Naive thymus-derived CD4-positive, alpha-beta T cell (primary cell): ENCODE measurements around the gene DENND5B. TPM values are rescaled to one million over a fixed set of nuclear protein-coding genes. Genes with fewer than 3 reads are reported as not detected.

Source experiments
- ATAC-seq: fragments of 150-1000 bp; cut with Tn5 transposase; 2 replicates; pipeline ENCODE4 v1.10.0; 2021; ENCODE audit warnings: mild to moderate bottlenecking, moderate library complexity
- CTCF ChIA-PET: fragments of 350-600 bp; sonication (Branson Sonifier 250); formaldehyde crosslinking; loops from one replicate; lab custom pipeline; 2021; ENCODE audit warnings: antibody characterized with exemption; lab: Charles Lee
- POLR2A ChIA-PET: fragments of 350-600 bp; sonication (Branson Sonifier 250); formaldehyde crosslinking; loops from one replicate; lab custom pipeline; 2021; ENCODE audit warnings: antibody characterized with exemption, inconsistent platforms; lab: Charles Lee
- DNase-seq, 9 donors: peaks; one replicate each; pipeline versions ENCODE4 v3.0.0 to v3.0.0-alpha.2; 2020 to 2022; ENCODE audit warnings: mixed read lengths in 1 of 9
- H3K27ac ChIP-seq: one replicate; pipeline ENCODE4 v1.7.0; 2013; ENCODE audit warnings: mild to moderate bottlenecking, low read depth, low read length, moderate library complexity
- H3K27me3 ChIP-seq, 2 donors: one replicate each; pipeline ENCODE4 v1.7.0; 2013; ENCODE audit warnings: low read length in 2 of 2, mild to moderate bottlenecking in 2 of 2, moderate library complexity in 2 of 2; ENCODE audit not compliant: control insufficient read depth in 2 of 2, insufficient read depth in 2 of 2
- H3K36me3 ChIP-seq, 3 experiments: 1 replicate in 2 of 3; 2 replicates in 1 of 3; pipeline ENCODE4 v1.7.0; 2013; ENCODE audit warnings: low read length in 3 of 3, mild to moderate bottlenecking in 3 of 3, moderate library complexity in 1 of 3; ENCODE audit not compliant: insufficient read depth in 3 of 3, control insufficient read depth in 2 of 3
- H3K4me1 ChIP-seq, 2 donors: one replicate each; pipeline ENCODE4 v1.7.0; 2013; ENCODE audit warnings: low read length in 2 of 2, mild to moderate bottlenecking in 2 of 2, moderate library complexity in 1 of 2; ENCODE audit not compliant: control insufficient read depth in 2 of 2, insufficient read depth in 2 of 2
- H3K4me3 ChIP-seq: 2 replicates; pipeline ENCODE4 v1.7.0; 2013; ENCODE audit warnings: mild to moderate bottlenecking, low read length
- H3K9me3 ChIP-seq, 3 experiments: 1 replicate in 2 of 3; 2 replicates in 1 of 3; pipeline ENCODE4 v1.7.0; 2013; ENCODE audit warnings: low read length in 3 of 3; ENCODE audit not compliant: control insufficient read depth in 2 of 3
- H3K27ac Mint-ChIP-seq, 9 donors: one replicate each; pipeline ENCODE4 v1.8.0; 2020 to 2022; ENCODE audit warnings: mixed read lengths in 9 of 9, mild to moderate bottlenecking in 8 of 9, moderate library complexity in 5 of 9, inconsistent platforms in 2 of 9
- H3K27me3 Mint-ChIP-seq, 5 donors: one replicate each; pipeline ENCODE4 v1.8.0; 2021 to 2022; ENCODE audit warnings: mixed read lengths in 5 of 5, mild to moderate bottlenecking in 1 of 5
- H3K36me3 Mint-ChIP-seq, 5 donors: one replicate each; pipeline ENCODE4 v1.8.0; 2020 to 2022; ENCODE audit warnings: mixed read lengths in 5 of 5, mild to moderate bottlenecking in 3 of 5, inconsistent platforms in 1 of 5
- H3K4me1 Mint-ChIP-seq, 7 donors: one replicate each; pipeline ENCODE4 v1.8.0; 2020 to 2022; ENCODE audit warnings: mixed read lengths in 7 of 7, mild to moderate bottlenecking in 3 of 7, inconsistent platforms in 1 of 7
- H3K4me3 Mint-ChIP-seq, 10 donors: one replicate each; pipeline ENCODE4 v1.8.0; 2020 to 2022; ENCODE audit warnings: mild to moderate bottlenecking in 10 of 10, mixed read lengths in 10 of 10, moderate library complexity in 6 of 10, inconsistent platforms in 2 of 10
- H3K9me3 Mint-ChIP-seq, 11 donors: one replicate each; pipeline ENCODE4 v1.8.0; 2020 to 2022; ENCODE audit warnings: mixed read lengths in 11 of 11, mild to moderate bottlenecking in 4 of 11, inconsistent platforms in 1 of 11, moderate library complexity in 1 of 11
- intact Hi-C, 2 donors: fragments of 100-400 bp; cut with micrococcal nuclease; formaldehyde crosslinking; loops; one replicate each; pipeline ENCODE4 v1.15.1; 2023
- polyA plus RNA-seq, 2 donors: library from polyadenylated mRNA; unstranded; fragments of 300-500 nt; fragmentation: Illumina TruSeq; gene quantifications; one replicate each; pipeline ENCODE4 v1.2.3, GENCODE V29; 2021
- total RNA-seq, 6 experiments: library from RNA in 5 of 6; stranded (reverse) in 5 of 6; gene quantifications; 1 replicate in 5 of 6; 2 replicates in 1 of 6; pipeline ENCODE4 v1.2.3 and lab custom pipeline; 2021 to 2026

The DENND5B gene
- total and polyA plus RNA-seq, 7 experiments from 2014 or later: 0.16 to 1.5 (median 0.29) TPM; not detected in 2

- Mint-ChIP-seq H3K27me3 (peaks cover 36 to 48% (median 41%) of the 10 kb centered on the region in 5 donors), H3K27ac (no peak overlapping the region), H3K9me3 (peaks cover 0 to 2% (median 0%) of the 10 kb centered on the region in 11 donors), H3K36me3 (no peaks in the 10 kb centered on the region), H3K4me3 (no peak overlapping the region), H3K4me1 (peaks cover 7 to 13% (median 8%) of the 10 kb centered on the region in 7 donors)
- no peaks in the 10 kb centered on the region for H3K36me3 ChIP-seq
- ChIA-PET CTCF (no interaction called here), POLR2A (no interaction called here)
- peaks cover 0 to 7% of the 10 kb centered on the region in 2 donors for H3K27me3 ChIP-seq
- no peak overlapping the region for H3K4me3 ChIP-seq
- no peak for DNase-seq
- H3K9me3 ChIP-seq: no peaks in the 10 kb centered on the region
- intact Hi-C loops: no loop called here
- peaks cover 0 to 5% of the 10 kb centered on the region in 2 donors for H3K4me1 ChIP-seq
- H3K27ac ChIP-seq: no peak overlapping the region
- no peak for ATAC-seq
Observed at GRCh38 chr12:31594681-31595080, 3.7 kb upstream of the DENND5B start.

- Mint-ChIP-seq H3K9me3 (peaks cover 0 to 6% (median 1%) of the 10 kb centered on the region in 11 donors), H3K27ac (peak overlapping the region in 1 of 9 donors; percentile 68), H3K4me1 (peaks cover 10 to 19% (median 13%) of the 10 kb centered on the region in 7 donors), H3K27me3 (peaks cover 54 to 66% (median 55%) of the 10 kb centered on the region in 5 donors), H3K36me3 (no peaks in the 10 kb centered on the region), H3K4me3 (peak overlapping the region; percentile 78 to 90 (median 86))
- peaks cover 0 to 5% of the 10 kb centered on the region in 2 donors for H3K4me1 ChIP-seq
- intact Hi-C loops: no loop called here
- DNase-seq (peak in 1 of 9 donors; percentile 4), ATAC-seq (peak; percentile 16)
- ChIA-PET CTCF (no interaction called here), POLR2A (no interaction called here)
- H3K4me3 ChIP-seq: no peak overlapping the region
- H3K27me3 ChIP-seq: peaks cover 0 to 7% of the 10 kb centered on the region in 2 donors
- H3K36me3 ChIP-seq: no peaks in the 10 kb centered on the region
- no peaks in the 10 kb centered on the region for H3K9me3 ChIP-seq
- no peak overlapping the region for H3K27ac ChIP-seq
Observed at GRCh38 chr12:31591380-31591901, 505 bp upstream of the DENND5B start.

GRCh38 chr12:31589904-31590641, 863 bp downstream of the DENND5B start:
- H3K4me1 ChIP-seq: peaks cover 0 to 5% of the 10 kb centered on the region in 2 donors

DNA sequence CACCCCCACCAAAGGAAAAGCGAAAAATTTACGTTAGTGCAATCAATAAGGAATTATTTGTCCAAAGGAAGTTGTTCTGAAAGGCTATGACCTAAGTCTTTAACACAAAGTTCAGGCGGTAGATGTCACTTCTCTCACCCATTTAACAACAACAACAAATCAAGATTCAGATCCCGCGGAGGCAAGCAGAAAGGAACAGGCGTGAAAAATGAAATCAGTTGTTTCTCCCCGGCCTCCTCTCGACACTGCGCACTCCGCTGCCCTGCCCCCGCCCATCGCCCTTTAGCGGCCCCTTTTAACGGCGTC, 1.4 kb downstream of the DENND5B start:
- peaks cover 10 to 19% (median 13%) of the 10 kb centered on the region in 7 donors for H3K4me1 Mint-ChIP-seq
- ChIA-PET CTCF (no interaction called here), POLR2A (no interaction called here)
- H3K27me3 Mint-ChIP-seq: peaks cover 52 to 65% (median 60%) of the 10 kb centered on the region in 5 donors
- Histone ChIP-seq H3K9me3 (no peaks in the 10 kb centered on the region), H3K4me3 (peak overlapping the region; percentile 8), H3K27ac (no peak overlapping the region), H3K27me3 (peaks cover 0 to 7% of the 10 kb centered on the region in 2 donors), H3K36me3 (no peaks in the 10 kb centered on the region), H3K4me1 (peaks cover 0 to 5% of the 10 kb centered on the region in 2 donors)
- DNase-seq (peak in 1 of 9 donors; percentile 8), ATAC-seq (no peak)
- intact Hi-C loops: no loop called here
- H3K9me3 Mint-ChIP-seq: peaks cover 0 to 6% (median 0%) of the 10 kb centered on the region in 11 donors
- no peaks in the 10 kb centered on the region for H3K36me3 Mint-ChIP-seq
- peak overlapping the region in 1 of 9 donors; percentile 41 for H3K27ac Mint-ChIP-seq
- peak overlapping the region; percentile 74 to 89 (median 82) for H3K4me3 Mint-ChIP-seq

More at GRCh38 chr12:31589904-31590641, 863 bp downstream of the DENND5B start:
- Histone ChIP-seq H3K27ac (no peak overlapping the region), H3K4me3 (peak overlapping the region; percentile 8), H3K9me3 (no peaks in the 10 kb centered on the region), H3K36me3 (no peaks in the 10 kb centered on the region), H3K27me3 (peaks cover 0 to 7% of the 10 kb centered on the region in 2 donors)
- DNase-seq (peak in 4 of 9 donors; percentile 1 to 54 (median 8)), ATAC-seq (peak; percentile 54)
- H3K36me3 Mint-ChIP-seq: no peaks in the 10 kb centered on the region
- intact Hi-C loops: no loop called here
- H3K9me3 Mint-ChIP-seq: peaks cover 0 to 6% (median 0%) of the 10 kb centered on the region in 11 donors
- peaks cover 55 to 68% (median 56%) of the 10 kb centered on the region in 5 donors for H3K27me3 Mint-ChIP-seq
- peak overlapping the region in 1 of 9 donors; percentile 41 for H3K27ac Mint-ChIP-seq
- H3K4me1 Mint-ChIP-seq: peaks cover 10 to 19% (median 13%) of the 10 kb centered on the region in 7 donors
- ChIA-PET CTCF (no interaction called here), POLR2A (no interaction called here)
- H3K4me3 Mint-ChIP-seq: peak overlapping the region; percentile 74 to 89 (median 82)

DNA sequence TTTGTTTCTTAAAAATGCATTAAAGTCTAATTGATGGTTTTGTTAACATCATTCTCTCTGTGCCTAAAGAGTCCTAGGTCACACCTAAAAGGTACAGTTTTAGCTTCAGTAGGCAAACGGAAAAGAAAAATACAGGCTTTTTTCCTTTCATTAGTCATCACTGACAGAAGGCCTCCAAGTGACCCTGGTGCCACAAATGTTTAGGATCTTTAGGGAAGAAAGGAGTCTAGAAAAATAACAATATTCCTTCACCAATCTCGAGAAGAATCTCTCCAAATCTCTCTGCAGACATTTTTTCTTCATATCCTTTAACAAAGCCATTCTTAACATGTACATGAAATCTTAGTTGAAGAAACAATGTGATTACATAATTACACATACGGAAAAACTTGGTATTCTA, 2.0 kb downstream of the DENND5B start:
- Histone ChIP-seq H3K9me3 (no peaks in the 10 kb centered on the region), H3K4me1 (peaks cover 0 to 5% of the 10 kb centered on the region in 2 donors), H3K27me3 (peaks cover 0 to 7% of the 10 kb centered on the region in 2 donors), H3K27ac (no peak overlapping the region), H3K36me3 (no peaks in the 10 kb centered on the region), H3K4me3 (no peak overlapping the region)
- Mint-ChIP-seq H3K4me1 (peaks cover 10 to 19% (median 13%) of the 10 kb centered on the region in 7 donors), H3K27me3 (peaks cover 56 to 62% (median 57%) of the 10 kb centered on the region in 5 donors), H3K36me3 (no peaks in the 10 kb centered on the region), H3K27ac (no peak overlapping the region), H3K4me3 (peak overlapping the region in 8 of 10 donors; percentile 77 to 89 (median 82)), H3K9me3 (peaks cover 0 to 6% (median 0%) of the 10 kb centered on the region in 11 donors)
- DNase-seq (no peak), ATAC-seq (no peak)
- intact Hi-C loops: no loop called here
- ChIA-PET POLR2A (no interaction called here), CTCF (no interaction called here)

DNA sequence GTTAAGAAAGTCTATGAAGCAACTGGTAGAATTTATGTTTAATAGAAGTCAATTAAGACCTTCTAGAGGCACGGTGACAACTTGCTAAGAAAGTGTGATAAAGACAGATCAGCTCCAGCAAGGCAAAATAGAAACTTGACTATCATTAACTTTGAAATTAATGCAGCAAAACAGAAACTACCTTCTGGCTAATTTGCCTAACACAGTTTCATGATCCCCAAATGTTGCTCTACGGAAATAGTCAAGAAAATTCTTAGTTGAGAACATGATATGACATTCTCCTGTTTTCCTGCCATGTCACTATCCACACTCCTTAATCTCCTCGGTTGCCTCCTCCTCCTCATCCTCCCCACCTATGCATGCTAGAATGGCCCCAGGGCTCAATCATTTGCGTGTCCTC, 4.2 kb downstream of the DENND5B start:
- H3K36me3 Mint-ChIP-seq: no peaks in the 10 kb centered on the region
- intact Hi-C loops: no loop called here
- ChIA-PET POLR2A (no interaction called here), CTCF (no interaction called here)
- DNase-seq (no peak), ATAC-seq (no peak)
- H3K4me3 Mint-ChIP-seq: no peak overlapping the region
- H3K4me1 Mint-ChIP-seq: peaks cover 9 to 14% (median 12%) of the 10 kb centered on the region in 7 donors
- Histone ChIP-seq H3K9me3 (no peaks in the 10 kb centered on the region), H3K36me3 (no peaks in the 10 kb centered on the region), H3K27ac (no peak overlapping the region), H3K4me1 (peaks cover 0 to 5% of the 10 kb centered on the region in 2 donors), H3K4me3 (no peak overlapping the region), H3K27me3 (peaks cover 0 to 5% of the 10 kb centered on the region in 2 donors)
- peaks cover 0 to 6% (median 0%) of the 10 kb centered on the region in 11 donors for H3K9me3 Mint-ChIP-seq
- no peak overlapping the region for H3K27ac Mint-ChIP-seq
- peaks cover 43 to 55% (median 48%) of the 10 kb centered on the region in 5 donors for H3K27me3 Mint-ChIP-seq
